Airway epithelial cell (primary cell): ENCODE data around the gene KCNS1. TPM values are rescaled to one million over a fixed set of nuclear protein-coding genes. Genes with fewer than 3 reads are reported as not detected.

ENCODE experiments used
- total RNA-seq: library from RNA; depleted of rRNA; stranded (reverse); fragments of >200 nt; gene quantifications from 2 replicates; pipeline ENCODE4 v1.2.3, GENCODE V29; 2015

KCNS1 gene
- 0.99 and 1.5 TPM in 2 replicates for total RNA-seq

GRCh38 chr20:45100563-45101245 lies at the start of gene KCNS1:
TSS of gene KCNS1 (minus strand) at chr20:45101127. CDS start at chr20:45099236, 1,891 bp downstream.

GRCh38 chr20:45124365-45124764 lies 23.4 kb upstream of the KCNS1 start, which contains the start of gene WFDC12:
TSS of gene WFDC12 (minus strand) at chr20:45124465. CDS start at chr20:45124447, 18 bp downstream.

GRCh38 chr20:45114465-45115385 lies 13.8 kb upstream of the KCNS1 start, which contains the start of gene WFDC5:
TSS of gene WFDC5 (minus strand) at chr20:45115174. CDS start at chr20:45115083, 91 bp downstream.

Other genes starting within 250 kb of the KCNS1 start
- gene YWHAB, start 215.4 kb downstream of the KCNS1 start, total RNA-seq: 124 and 134 TPM in 2 replicates
- 2.1 and 5.9 TPM in 2 replicates for gene PABPC1L, start 191.1 kb downstream of the KCNS1 start, total RNA-seq
- 37.5 and 54.0 TPM in 2 replicates for gene TOMM34, start 140.7 kb downstream of the KCNS1 start, total RNA-seq
- gene STK4, start 134.6 kb downstream of the KCNS1 start, total RNA-seq: 11.8 and 16.2 TPM in 2 replicates
- gene WFDC5, start 14.0 kb upstream of the KCNS1 start, total RNA-seq: 0.56 and 1.2 TPM in 2 replicates
- not detected in 2 replicates for gene WFDC12, start 23.3 kb upstream of the KCNS1 start, total RNA-seq
- 53.8 and 117 TPM in 2 replicates for gene PI3, start 73.8 kb upstream of the KCNS1 start, total RNA-seq
- not detected in 2 replicates for gene SEMG1, start 105.9 kb upstream of the KCNS1 start, total RNA-seq
- gene SEMG2, start 120.2 kb upstream of the KCNS1 start, total RNA-seq: not detected in 2 replicates
- 466 and 502 TPM in 2 replicates for gene SLPI, start 153.4 kb upstream of the KCNS1 start, total RNA-seq
- gene RBPJL, start 205.7 kb upstream of the KCNS1 start, total RNA-seq: not detected in 2 replicates
- gene MATN4, start 207.2 kb upstream of the KCNS1 start, total RNA-seq: 0.05 TPM in 1 of 2 replicates, not detected in the other
- gene SDC4, start 247.3 kb upstream of the KCNS1 start, total RNA-seq: 226 and 235 TPM in 2 replicates